Mucosa of gallbladder (tissue), 1 donor: ENCODE data around the gene FSTL4. TPM values are rescaled to one million over a fixed set of nuclear protein-coding genes. Genes with fewer than 3 reads are reported as not detected.
"Not testable (repeated sequence)": the region's sequence is repeated elsewhere in the genome, so short reads cannot be mapped to it uniquely, and the experiment has no call there.

ENCODE experiments used
- DNase-seq: peaks from one replicate; pipeline ENCODE4 v3.0.0-alpha.2; 2020; ENCODE audit warnings: low spot score
- total RNA-seq: library from RNA; stranded (reverse); gene quantifications from one replicate; pipeline ENCODE4 v1.2.1, GENCODE V29; 2021
- donor health status: DM: no; HTN: no; CAD: no.

The FSTL4 gene
- total RNA-seq, 1 donor from 2014 or later = 0.58 TPM

DNA sequence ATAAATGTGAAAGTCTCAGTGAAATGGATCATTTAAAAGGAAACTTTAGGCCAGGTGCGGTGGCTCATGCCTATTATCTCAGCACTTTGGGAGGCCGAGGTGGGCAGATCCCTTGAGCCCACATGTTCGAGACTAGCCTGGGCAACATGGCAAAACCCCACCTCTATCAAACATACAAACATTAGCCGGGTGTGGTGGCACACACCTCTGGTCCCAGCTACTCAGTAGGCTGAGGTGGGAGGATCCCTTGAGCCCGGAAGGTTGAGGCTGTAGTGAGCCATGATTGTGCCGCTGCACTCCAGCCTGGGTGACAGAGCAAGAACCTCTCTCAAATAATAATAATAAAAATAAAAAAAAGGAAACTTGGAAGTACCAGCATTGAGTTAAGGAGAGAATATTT is 384.4 kb downstream of the FSTL4 start:
- DNase-seq = no peak

DNA sequence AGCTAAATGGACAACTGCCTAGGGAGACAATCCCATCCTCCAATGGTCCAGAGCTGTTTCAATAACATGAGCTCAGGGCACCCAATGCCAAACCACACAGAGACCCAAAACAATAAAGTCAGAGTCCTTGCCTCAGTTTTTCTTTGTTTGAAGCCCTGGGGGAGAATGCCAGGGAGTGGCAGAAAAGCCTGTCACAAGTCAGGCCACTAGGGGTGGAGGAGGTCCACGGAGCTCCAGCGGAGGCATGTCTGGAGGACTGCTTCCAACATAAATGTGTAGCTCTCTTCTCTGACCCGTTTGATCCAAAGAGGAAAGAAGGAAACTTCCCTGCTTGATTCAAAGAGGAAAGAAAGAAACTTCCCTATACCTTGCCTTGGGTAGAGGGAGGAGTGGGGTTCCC is 385.3 kb downstream of the FSTL4 start:
- DNase-seq = no peak

DNA sequence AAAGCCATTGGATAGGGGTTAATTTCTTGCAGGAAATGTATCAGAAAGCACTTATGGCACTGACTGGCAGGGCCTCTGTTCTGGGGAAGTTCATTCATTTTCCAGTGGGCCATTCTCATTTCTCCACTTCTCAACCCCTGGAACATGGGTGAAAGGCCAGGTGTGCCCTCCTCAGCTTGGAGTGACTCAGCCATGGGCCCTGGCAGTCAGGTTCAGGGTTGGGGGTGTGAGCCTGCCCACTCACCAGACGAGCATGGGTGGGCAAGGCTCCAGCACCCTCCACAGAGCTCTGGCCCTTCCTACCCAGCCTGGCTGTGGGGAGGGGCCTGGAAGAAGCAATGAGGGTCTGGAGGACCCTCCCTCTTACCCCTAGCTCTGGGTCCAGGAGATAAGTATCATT is 386.2 kb downstream of the FSTL4 start:
- no peak for DNase-seq

DNA sequence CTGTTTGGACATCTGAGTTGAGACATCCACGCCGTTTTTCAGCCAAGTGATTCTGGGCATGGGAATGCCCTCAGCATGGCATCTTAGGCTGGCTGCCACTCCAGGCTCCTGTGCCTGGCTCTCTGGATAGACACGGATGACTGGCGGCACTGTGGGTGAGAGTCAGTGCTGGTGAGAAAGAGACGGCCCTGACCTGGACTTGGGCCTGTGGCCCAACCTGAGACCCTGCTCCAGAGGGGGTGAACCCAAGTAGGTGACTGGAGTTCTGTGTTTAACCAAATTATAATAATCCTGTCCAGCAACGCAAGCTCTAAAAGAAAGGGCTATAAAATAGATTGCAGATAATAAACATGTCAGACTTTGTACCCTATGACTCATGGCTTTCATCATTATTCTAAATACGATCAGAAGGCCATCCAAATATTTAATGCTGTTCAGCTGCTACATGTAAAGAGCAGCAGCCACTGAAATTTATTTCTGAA is 386.6 kb downstream of the FSTL4 start:
- no peak for DNase-seq

DNA sequence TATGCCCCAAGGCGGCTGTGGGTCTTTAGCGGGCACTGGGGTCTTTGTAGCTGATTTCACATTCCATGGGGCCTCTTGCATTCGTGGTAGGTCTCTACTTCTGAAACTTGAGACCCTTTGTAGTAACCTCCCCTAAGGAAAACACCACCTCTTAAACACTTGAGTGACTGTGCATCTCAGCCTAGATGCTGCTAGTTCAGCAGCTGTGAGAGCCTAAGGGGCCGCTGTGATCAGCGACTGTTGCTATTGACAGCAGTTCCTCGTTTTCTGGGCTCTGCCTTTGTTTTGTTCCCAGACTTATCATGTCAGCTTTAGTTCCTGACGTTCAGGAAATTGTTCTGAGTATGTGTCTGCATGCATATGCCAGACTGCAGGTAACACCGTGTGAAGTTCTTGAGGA is 389.4 kb downstream of the FSTL4 start:
- no peak for DNase-seq

- no peak for DNase-seq
Measured at GRCh38 chr5:133222521-133222920, 389.8 kb downstream of the FSTL4 start.

- no peak for DNase-seq
Measured at GRCh38 chr5:133222040-133222439, 390.3 kb downstream of the FSTL4 start.

DNA sequence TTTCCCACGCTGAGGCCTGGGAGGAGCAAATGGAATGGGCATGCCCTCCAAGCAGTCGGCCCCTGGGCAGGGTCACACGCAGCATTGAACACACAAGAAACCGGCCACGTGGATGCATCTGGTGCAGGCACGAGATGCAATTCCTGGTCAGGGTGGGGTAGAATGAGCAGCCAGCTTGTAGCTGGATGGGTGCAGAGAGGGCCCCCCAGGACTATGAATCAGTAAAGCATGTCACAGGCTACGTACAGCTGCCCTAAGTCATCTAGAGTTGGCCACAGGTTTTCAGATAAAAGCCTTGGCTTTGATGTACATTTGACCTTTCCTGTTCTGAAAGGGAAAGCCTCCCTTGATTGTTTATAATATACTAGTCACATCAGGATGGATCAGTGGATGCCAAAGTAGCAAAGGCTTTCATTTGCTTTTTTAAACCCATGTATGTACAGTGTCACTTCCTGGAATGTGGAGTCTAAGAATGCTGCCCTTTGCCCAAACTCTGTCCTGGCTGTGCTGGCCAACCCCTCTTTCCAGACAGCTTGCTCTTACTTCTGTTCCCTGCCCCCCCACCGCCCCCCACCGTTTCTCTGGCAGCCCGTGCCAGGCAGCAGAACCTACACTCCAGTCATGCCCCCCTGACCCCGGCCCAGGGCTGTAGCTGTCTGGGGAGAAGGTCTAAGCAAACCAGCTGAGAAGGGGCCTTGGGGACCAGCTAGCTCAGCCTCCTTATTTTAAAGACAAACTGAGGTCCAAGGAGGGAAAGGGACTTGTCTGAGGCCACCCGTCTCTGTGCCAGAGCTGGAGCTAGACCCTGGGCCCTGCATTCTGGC is 391.3 kb downstream of the FSTL4 start:
- DNase-seq = no peak

- DNase-seq = no peak
Measured at GRCh38 chr5:133219296-133219695, 393.0 kb downstream of the FSTL4 start.

- not testable (repeated sequence) for DNase-seq
Measured at GRCh38 chr5:133216138-133216537, 396.2 kb downstream of the FSTL4 start.

- DNase-seq = no peak
Measured at GRCh38 chr5:133214153-133214820, 398.1 kb downstream of the FSTL4 start.

DNA sequence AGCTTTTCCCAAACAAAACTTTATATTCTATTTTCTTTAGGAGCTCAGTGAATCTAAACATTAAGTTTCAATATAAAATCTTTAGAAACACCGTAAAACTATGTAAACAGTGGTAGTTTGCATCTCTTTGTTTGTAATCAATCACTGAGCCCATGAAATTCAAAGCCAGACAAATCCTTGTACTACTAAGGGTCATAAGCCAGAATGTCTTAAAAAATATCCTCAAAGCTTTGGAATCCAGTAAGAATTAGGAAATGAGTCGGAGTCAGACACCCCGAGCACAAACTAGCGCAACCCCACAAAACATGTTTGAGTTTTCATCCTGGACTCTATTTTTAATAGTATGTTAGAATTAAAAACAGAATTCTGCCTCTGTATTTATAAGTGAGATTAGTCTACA is 406.7 kb downstream of the FSTL4 start:
- DNase-seq = no peak

- no peak for DNase-seq
Measured at GRCh38 chr5:133205204-133205603, 407.1 kb downstream of the FSTL4 start.

- no peak for DNase-seq
Measured at GRCh38 chr5:133203317-133204305, 408.7 kb downstream of the FSTL4 start.

DNA sequence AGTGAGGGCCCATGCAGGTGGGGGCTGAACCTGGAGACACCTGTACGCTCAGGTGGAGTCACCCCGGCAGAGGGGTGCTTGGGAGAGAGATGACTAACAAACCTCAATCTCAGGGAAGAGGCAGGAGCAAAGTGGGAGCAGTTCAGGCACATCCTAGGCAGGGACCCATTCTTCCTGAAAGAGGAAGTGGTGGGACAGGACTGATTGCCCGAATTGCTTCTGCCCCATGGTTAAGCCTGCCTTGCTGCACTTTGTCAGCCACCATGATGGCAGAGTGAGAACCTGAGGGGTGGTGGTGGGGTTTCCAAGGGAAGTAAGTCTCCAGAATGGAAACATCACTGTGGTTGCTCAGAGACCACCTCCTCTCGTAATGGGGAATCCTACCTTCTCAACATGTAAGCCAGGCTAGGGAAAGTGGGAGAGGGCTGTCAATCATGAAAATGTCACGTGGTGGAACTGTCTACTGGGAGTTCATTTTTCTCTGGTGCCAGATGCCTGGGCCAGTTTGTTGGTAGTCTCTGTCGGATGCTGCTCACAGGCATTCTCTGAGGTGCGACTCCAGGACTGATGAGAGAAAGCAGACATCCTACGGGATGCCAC is 410.2 kb downstream of the FSTL4 start:
- DNase-seq = no peak

DNA sequence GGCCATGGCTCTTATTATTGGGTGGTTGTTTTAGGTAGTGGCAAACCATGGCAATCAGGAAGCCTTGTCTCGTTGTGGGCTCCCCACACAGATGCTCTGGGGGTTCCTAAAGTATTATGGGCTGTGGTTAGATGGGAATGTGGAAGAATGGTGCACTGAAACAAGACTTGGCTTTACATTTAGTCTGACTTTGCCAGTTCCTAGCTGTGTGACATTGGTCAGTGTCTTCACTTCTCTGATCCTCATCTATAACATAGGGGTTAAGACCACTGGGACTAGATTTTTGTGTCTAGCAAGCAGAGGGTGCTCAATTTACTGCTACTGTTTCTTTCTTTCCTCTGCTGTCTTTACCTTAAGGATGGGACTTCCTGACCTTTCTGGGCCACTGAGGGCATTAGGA is 411.0 kb downstream of the FSTL4 start:
- no peak for DNase-seq

- DNase-seq = no peak
Measured at GRCh38 chr5:133200256-133200655, 412.1 kb downstream of the FSTL4 start.

GRCh38 chr5:133199417-133200178 is 412.7 kb downstream of the FSTL4 start:
- DNase-seq = no peak

- no peak for DNase-seq
Measured at GRCh38 chr5:133198511-133198910, 413.8 kb downstream of the FSTL4 start.

- no peak for DNase-seq
Measured at GRCh38 chr5:133196441-133197085, 415.8 kb downstream of the FSTL4 start.
